KMS-11 (cell line): ENCODE measurements around the gene IFT172.

ENCODE experiments used
- H2AFZ ChIP-seq: fragments of 200-600 bp; sonication (generic); 2 replicates; pipeline ENCODE4 v1.6.1; 2016; ENCODE audit warnings: antibody characterized with exemption, mixed run types, low read depth
- H3K27ac ChIP-seq: fragments of 200-600 bp; sonication (generic); 2 replicates; pipeline ENCODE4 v1.6.1; 2016; ENCODE audit warnings: mild to moderate bottlenecking, mixed run types
- H3K27me3 ChIP-seq: fragments of 200-600 bp; sonication (generic); 2 replicates; pipeline ENCODE4 v1.6.1; 2017; ENCODE audit warnings: mild to moderate bottlenecking, low read depth, mixed run types, moderate library complexity; ENCODE audit not compliant: insufficient read depth
- H3K36me3 ChIP-seq: fragments of 200-600 bp; sonication (generic); 2 replicates; pipeline ENCODE4 v1.6.1; 2017; ENCODE audit warnings: mild to moderate bottlenecking, mixed run types; ENCODE audit not compliant: insufficient read depth
- H3K4me1 ChIP-seq: fragments of 200-600 bp; sonication (generic); 2 replicates; pipeline ENCODE4 v1.6.1; 2016; ENCODE audit warnings: mild to moderate bottlenecking, low read depth, mixed run types; ENCODE audit not compliant: poor library complexity, severe bottlenecking
- H3K4me2 ChIP-seq: fragments of 200-600 bp; sonication (generic); 2 replicates; pipeline ENCODE4 v1.7.0; 2016; ENCODE audit warnings: mild to moderate bottlenecking, mixed run types
- H3K4me3 ChIP-seq: fragments of 200-600 bp; sonication (generic); IDR thresholded peaks from 2 replicates; pipeline ENCODE4 v1.6.1; 2017; ENCODE audit warnings: low read depth, low read length, mixed read lengths; ENCODE audit not compliant: insufficient read depth
- H3K79me2 ChIP-seq: fragments of 200-600 bp; sonication (generic); 2 replicates; pipeline ENCODE4 v1.6.1; 2016; ENCODE audit warnings: low read depth, mixed run types; ENCODE audit not compliant: insufficient read depth
- H3K9ac ChIP-seq: fragments of 200-600 bp; sonication (generic); 2 replicates; pipeline ENCODE4 v1.6.1; 2016; ENCODE audit warnings: mild to moderate bottlenecking, mixed run types
- H4K20me1 ChIP-seq: fragments of 200-600 bp; sonication (generic); 2 replicates; pipeline ENCODE4 v1.6.1; 2016; ENCODE audit warnings: mild to moderate bottlenecking, mixed run types; ENCODE audit not compliant: insufficient read depth
- CTCF ChIP-seq: fragments of 200-600 bp; sonication (generic); conservative IDR thresholded peaks from 2 replicates; pipeline ENCODE4 v1.6.1; 2017; ENCODE audit warnings: low read depth, mild to moderate bottlenecking, antibody characterized with exemption, low read length, moderate library complexity, mixed read lengths

IFT172 gene

GRCh38 chr2:27398962-27399361 lies 90.6 kb downstream of the IFT172 start:
- TF ChIP-seq CTCF: no peak
- Histone ChIP-seq H3K4me1 (peaks cover 32% of the 10 kb centered on the region), H3K4me2 (no peak overlapping the region), H3K4me3 (no peak overlapping the region), H3K27ac (no peak overlapping the region), H3K27me3 (no peaks in the 10 kb centered on the region), H2AFZ (no peak overlapping the region), H3K36me3 (no peaks in the 10 kb centered on the region), H3K79me2 (peaks cover 98% of the 10 kb centered on the region), H3K9ac (no peak overlapping the region), H4K20me1 (peaks cover 4% of the 10 kb centered on the region)
